ENCODE data around the gene KLHL36.

DNA sequence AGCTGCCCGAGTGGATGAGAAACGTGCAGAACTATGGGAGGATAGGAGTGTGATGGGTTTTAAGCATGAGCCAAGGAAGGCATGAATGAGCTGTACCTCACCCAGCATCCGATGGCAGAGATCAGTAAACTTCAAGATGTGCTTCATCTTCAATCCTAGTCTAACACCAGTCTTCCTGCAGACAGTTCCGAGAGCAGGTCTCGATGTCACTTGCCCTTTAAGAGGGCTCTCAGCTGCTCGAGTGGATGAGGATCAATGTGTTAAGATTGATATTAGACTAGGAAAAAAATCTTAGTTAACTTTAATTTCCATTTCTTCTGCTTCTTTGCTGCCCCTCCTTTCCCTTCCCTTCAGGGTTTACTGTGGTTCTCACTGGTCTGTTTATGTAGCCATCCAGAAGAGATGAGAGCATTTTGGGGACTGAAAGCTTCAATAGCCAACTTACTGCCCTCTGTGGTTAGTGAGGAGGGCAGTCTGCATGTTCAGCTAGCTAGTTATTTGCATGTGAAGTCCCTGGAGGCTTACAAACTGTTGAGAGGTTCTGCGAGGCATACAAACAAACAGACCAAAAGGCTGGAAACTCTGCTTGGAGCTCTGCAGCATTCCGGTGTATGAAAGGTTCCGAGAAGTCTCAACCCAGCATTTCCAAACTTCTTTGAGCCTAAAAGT is 15.3 kb downstream of the KLHL36 start:
- no peak for TF ChIP-seq POLR2A (IDR thresholded peaks at IDR 0.05)
- TF ChIP-seq, protein P1, sequence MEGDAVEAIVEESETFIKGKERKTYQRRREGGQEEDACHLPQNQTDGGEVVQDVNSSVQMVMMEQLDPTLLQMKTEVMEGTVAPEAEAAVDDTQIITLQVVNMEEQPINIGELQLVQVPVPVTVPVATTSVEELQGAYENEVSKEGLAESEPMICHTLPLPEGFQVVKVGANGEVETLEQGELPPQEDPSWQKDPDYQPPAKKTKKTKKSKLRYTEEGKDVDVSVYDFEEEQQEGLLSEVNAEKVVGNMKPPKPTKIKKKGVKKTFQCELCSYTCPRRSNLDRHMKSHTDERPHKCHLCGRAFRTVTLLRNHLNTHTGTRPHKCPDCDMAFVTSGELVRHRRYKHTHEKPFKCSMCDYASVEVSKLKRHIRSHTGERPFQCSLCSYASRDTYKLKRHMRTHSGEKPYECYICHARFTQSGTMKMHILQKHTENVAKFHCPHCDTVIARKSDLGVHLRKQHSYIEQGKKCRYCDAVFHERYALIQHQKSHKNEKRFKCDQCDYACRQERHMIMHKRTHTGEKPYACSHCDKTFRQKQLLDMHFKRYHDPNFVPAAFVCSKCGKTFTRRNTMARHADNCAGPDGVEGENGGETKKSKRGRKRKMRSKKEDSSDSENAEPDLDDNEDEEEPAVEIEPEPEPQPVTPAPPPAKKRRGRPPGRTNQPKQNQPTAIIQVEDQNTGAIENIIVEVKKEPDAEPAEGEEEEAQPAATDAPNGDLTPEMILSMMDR (IDR thresholded peaks at IDR 0.05 in 4 of 5, conservative IDR thresholded peaks at IDR 0.05 in 1 of 5) = no peak
